ENCODE data around the gene EXOG. TPM values are rescaled to one million over a fixed set of nuclear protein-coding genes. Genes with fewer than 3 reads are reported as not detected.

The EXOG gene
- total and polyA plus RNA-seq, 10 donors: 3.9 to 20.9 (median 18.1) TPM

- no peaks in the 10 kb centered on the region for H3K4me1 ChIP-seq
- no peak for TF ChIP-seq POLR2AphosphoS5 (IDR thresholded peaks at IDR 0.05)
- no peak for TF ChIP-seq POLR2A (IDR thresholded peaks at IDR 0.05)
- TF ChIP-seq CTCF (IDR thresholded peaks at IDR 0.05 in 8 of 11, conservative IDR thresholded peaks at IDR 0.05 in 3 of 11): no peak
- intact Hi-C loops (cut with DNase I; ENCODE audit: low total_unique reads): no loop called here
- peaks cover 3 to 99% (median 52%) of the 10 kb centered on the region in 6 donors for H3K36me3 ChIP-seq
- no peaks in the 10 kb centered on the region for H3K9me3 ChIP-seq
- no peak for DNase-seq
- H3K27ac ChIP-seq: no peak overlapping the region
- no peak overlapping the region for H3K4me3 ChIP-seq
- 61 to 74% (median 66%) methylated on average over 2 of the region's 2 CpGs for WGBS, 5 donors
- H3K27me3 ChIP-seq (replicated peaks in 1 of 7): no peaks in the 10 kb centered on the region
Observed at GRCh38 chr3:38507120-38507519, 11.0 kb downstream of the EXOG start.

DNA sequence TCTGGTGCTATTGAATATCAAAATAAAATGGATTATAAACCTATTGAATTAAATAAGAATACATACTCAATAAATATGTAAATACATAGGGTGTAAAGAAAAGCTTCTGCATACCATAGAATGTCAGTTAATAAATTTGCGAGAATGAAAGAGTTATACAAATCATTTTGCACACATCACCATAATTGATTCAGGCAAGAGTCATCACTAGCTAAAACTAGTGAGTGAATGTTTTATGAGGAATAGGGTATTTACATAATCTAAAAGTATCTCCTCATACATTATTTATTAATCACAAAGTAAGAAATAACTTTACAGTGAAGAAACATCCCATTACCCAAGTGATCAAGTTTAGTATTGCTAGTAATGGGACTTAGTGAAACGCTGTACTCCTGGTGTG lies 13.6 kb downstream of the EXOG start:
- Histone ChIP-seq H3K9me3 (no peaks in the 10 kb centered on the region), H3K27me3 (replicated peaks in 1 of 7) (no peaks in the 10 kb centered on the region), H3K36me3 (peaks cover 3 to 99% (median 40%) of the 10 kb centered on the region in 6 donors), H3K4me3 (no peak overlapping the region), H3K27ac (no peak overlapping the region), H3K4me1 (no peaks in the 10 kb centered on the region)
- intact Hi-C loops (cut with DNase I; ENCODE audit: low total_unique reads): loop anchor here (10.0 kb wide), 2 partner anchors 335 to 785 kb away; no protein-coding TSS in a partner anchor
- WGBS, 5 donors: 93 to 99% (median 97%) methylated on average over 2 of the region's 2 CpGs
- TF ChIP-seq POLR2AphosphoS5 (IDR thresholded peaks at IDR 0.05): no peak
- DNase-seq: no peak

- Histone ChIP-seq H3K27me3 (replicated peaks in 1 of 7) (no peaks in the 10 kb centered on the region), H3K9me3 (no peaks in the 10 kb centered on the region), H3K4me3 (no peak overlapping the region), H3K36me3 (peaks cover 3 to 99% (median 44%) of the 10 kb centered on the region in 6 donors), H3K27ac (no peak overlapping the region), H3K4me1 (no peaks in the 10 kb centered on the region)
- intact Hi-C loops (cut with DNase I; ENCODE audit: low total_unique reads): loop anchor here (10.0 kb wide), 2 partner anchors 334 to 784 kb away; no protein-coding TSS in a partner anchor
- TF ChIP-seq POLR2A (IDR thresholded peaks at IDR 0.05): no peak
- TF ChIP-seq CTCF (IDR thresholded peaks at IDR 0.05 in 8 of 11, conservative IDR thresholded peaks at IDR 0.05 in 3 of 11): no peak
- no peak for TF ChIP-seq POLR2AphosphoS5 (IDR thresholded peaks at IDR 0.05)
- DNase-seq: no peak
Observed at GRCh38 chr3:38510631-38511030, 14.5 kb downstream of the EXOG start.

- DNase-seq: no peak
- TF ChIP-seq POLR2A (IDR thresholded peaks at IDR 0.05) (no peak), CTCF (IDR thresholded peaks at IDR 0.05 in 8 of 11, conservative IDR thresholded peaks at IDR 0.05 in 3 of 11) (no peak), POLR2AphosphoS5 (IDR thresholded peaks at IDR 0.05) (no peak)
- 79 to 91% (median 85%) methylated on average over 3 of the region's 3 CpGs for WGBS, 5 donors
- H3K36me3 ChIP-seq: peaks cover 0 to 95% (median 41%) of the 10 kb centered on the region in 6 donors
- H3K9me3 ChIP-seq: no peaks in the 10 kb centered on the region
- H3K4me1 ChIP-seq: no peaks in the 10 kb centered on the region
- H3K4me3 ChIP-seq: no peak overlapping the region
- H3K27me3 ChIP-seq (replicated peaks in 1 of 7): no peaks in the 10 kb centered on the region
- intact Hi-C loops (cut with DNase I; ENCODE audit: low total_unique reads): loop anchor here (10.0 kb wide), 2 partner anchors 333 to 783 kb away; no protein-coding TSS in a partner anchor
- no peak overlapping the region for H3K27ac ChIP-seq
Observed at GRCh38 chr3:38511546-38511945, 15.4 kb downstream of the EXOG start.

Measured in spleen (tissue), 11 donors.